Naive B cell (primary cell): Measurements from ENCODE around the gene TCTN2. TPM values are rescaled to one million over a fixed set of nuclear protein-coding genes. Genes with fewer than 3 reads are reported as not detected.

ENCODE experiments used
- ATAC-seq, 2 donors: fragments of 150-1000 bp; cut with Tn5 transposase; 2 replicates each; pipeline ENCODE4 v1.10.0; 2021; ENCODE audit warnings: low read depth in 2 of 2, mild to moderate bottlenecking in 2 of 2, moderate library complexity in 2 of 2
- DNase-seq: peaks from one replicate; pipeline ENCODE4 v3.0.0; 2022
- H3K27ac Mint-ChIP-seq, 6 donors: one replicate each; pipeline ENCODE4 v1.8.0; 2020 to 2022; ENCODE audit warnings: mild to moderate bottlenecking in 6 of 6, mixed read lengths in 6 of 6, moderate library complexity in 5 of 6, inconsistent platforms in 2 of 6
- H3K27me3 Mint-ChIP-seq, 3 donors: one replicate each; pipeline ENCODE4 v1.8.0; 2021 to 2022; ENCODE audit warnings: mixed read lengths in 3 of 3, mild to moderate bottlenecking in 1 of 3
- H3K36me3 Mint-ChIP-seq, 2 donors: one replicate each; pipeline ENCODE4 v1.8.0; 2020 to 2022; ENCODE audit warnings: mixed read lengths in 2 of 2, inconsistent platforms in 1 of 2, mild to moderate bottlenecking in 1 of 2
- H3K4me1 Mint-ChIP-seq, 3 donors: one replicate each; pipeline ENCODE4 v1.8.0; 2020 to 2022; ENCODE audit warnings: mixed read lengths in 3 of 3, inconsistent platforms in 1 of 3, mild to moderate bottlenecking in 1 of 3, moderate library complexity in 1 of 3
- H3K4me3 Mint-ChIP-seq, 8 donors: one replicate each; pipeline ENCODE4 v1.8.0; 2020 to 2022; ENCODE audit warnings: mild to moderate bottlenecking in 8 of 8, mixed read lengths in 8 of 8, moderate library complexity in 8 of 8, inconsistent platforms in 2 of 8
- H3K9me3 Mint-ChIP-seq, 7 donors: one replicate each; pipeline ENCODE4 v1.8.0; 2020 to 2022; ENCODE audit warnings: mixed read lengths in 7 of 7, mild to moderate bottlenecking in 5 of 7, inconsistent platforms in 2 of 7, moderate library complexity in 1 of 7
- polyA plus RNA-seq, 6 donors: library from polyadenylated mRNA; unstranded; fragments of 300-500 nt; fragmentation: Illumina TruSeq; gene quantifications; one replicate each; pipeline ENCODE4 v1.2.3, GENCODE V29; 2021; ENCODE audit warnings: low read depth in 6 of 6

Gene TCTN2
- polyA plus RNA-seq, result 1 to 10 TPM in 4 of 6 donors, under 1 TPM in 1, not detected in 1; 0.64 to 3.7 (median 1.5) TPM

GRCh38 chr12:123670882-123671728, at the start of gene TCTN2:
TCTN2 (plus strand) TSS chr12:123671113; CDS start chr12:123671241, 128 bp downstream.
- H3K4me3 Mint-ChIP-seq, result peak within 1 kb of the TSS; percentile 77 to 95 (median 92)
- peaks cover 6 to 24% (median 15%) of the 10 kb centered on the region in 3 donors for H3K4me1 Mint-ChIP-seq
- DNase-seq (peak; percentile 91), ATAC-seq (peak; percentile 100)
- peak within 1 kb of the TSS; percentile 44 to 80 (median 75) for H3K27ac Mint-ChIP-seq
- H3K27me3 Mint-ChIP-seq, result no peaks in the 10 kb centered on the region
- H3K9me3 Mint-ChIP-seq, result no peaks in the 10 kb centered on the region
- peaks cover 0 to 6% of the 10 kb centered on the region in 2 donors for H3K36me3 Mint-ChIP-seq

- Mint-ChIP-seq H3K4me3 (no peak overlapping the region), H3K36me3 (peaks cover 10 to 27% of the 10 kb centered on the region in 2 donors), H3K27ac (no peak overlapping the region), H3K4me1 (peaks cover 0 to 4% (median 3%) of the 10 kb centered on the region in 3 donors), H3K9me3 (no peaks in the 10 kb centered on the region), H3K27me3 (no peaks in the 10 kb centered on the region)
- ATAC-seq, result no peak
- no peak for DNase-seq
Observed at GRCh38 chr12:123621619-123622530, 49.0 kb upstream of the TCTN2 start.

- H3K4me3 Mint-ChIP-seq, result peak within 1 kb of the TSS; percentile 89 to 99 (median 98)
- H3K4me1 Mint-ChIP-seq, result peaks cover 24 to 32% (median 27%) of the 10 kb centered on the region in 3 donors
- peak within 1 kb of the TSS; percentile 95 to 99 (median 98) for H3K27ac Mint-ChIP-seq
- no peaks in the 10 kb centered on the region for H3K9me3 Mint-ChIP-seq
- H3K27me3 Mint-ChIP-seq, result no peaks in the 10 kb centered on the region
- ATAC-seq (peak; percentile 96 to 98), DNase-seq (peak; percentile 96)
- H3K36me3 Mint-ChIP-seq, result peaks cover 5 to 13% of the 10 kb centered on the region in 2 donors
Observed at GRCh38 chr12:123633379-123634141, 37.4 kb upstream of the TCTN2 start, which contains the start of the genes EIF2B1 and GTF2H3. EIF2B1 (minus strand) TSS chr12:123633686; CDS start chr12:123633557, 129 bp downstream. GTF2H3 (plus strand) TSS chr12:123633829; CDS start chr12:123633860, 31 bp downstream.

GRCh38 chr12:123634142-123634561, 36.8 kb upstream of the TCTN2 start:
- peak overlapping the region; percentile 95 to 99 (median 98) for H3K27ac Mint-ChIP-seq
- peaks cover 24 to 32% (median 27%) of the 10 kb centered on the region in 3 donors for H3K4me1 Mint-ChIP-seq
- peak overlapping the region; percentile 89 to 99 (median 98) for H3K4me3 Mint-ChIP-seq
- no peak for DNase-seq
- peaks cover 5 to 13% of the 10 kb centered on the region in 2 donors for H3K36me3 Mint-ChIP-seq
- no peak for ATAC-seq
- H3K9me3 Mint-ChIP-seq, result no peaks in the 10 kb centered on the region
- no peaks in the 10 kb centered on the region for H3K27me3 Mint-ChIP-seq

- Mint-ChIP-seq H3K27me3 (no peaks in the 10 kb centered on the region), H3K4me1 (no peaks in the 10 kb centered on the region), H3K36me3 (peaks cover 0 to 10% of the 10 kb centered on the region in 2 donors), H3K27ac (no peak overlapping the region), H3K4me3 (no peak overlapping the region), H3K9me3 (no peaks in the 10 kb centered on the region)
- DNase-seq (no peak), ATAC-seq (no peak)
Observed at GRCh38 chr12:123643911-123644310, 27.0 kb upstream of the TCTN2 start.

GRCh38 chr12:123645380-123645779, 25.5 kb upstream of the TCTN2 start:
- H3K27ac Mint-ChIP-seq, result no peak overlapping the region
- H3K36me3 Mint-ChIP-seq, result peaks cover 0 to 10% of the 10 kb centered on the region in 2 donors

GRCh38 chr12:123645878-123646277, 25.0 kb upstream of the TCTN2 start:
- no peak for ATAC-seq
- no peak overlapping the region for H3K4me3 Mint-ChIP-seq
- H3K36me3 Mint-ChIP-seq, result peaks cover 0 to 10% of the 10 kb centered on the region in 2 donors
- no peaks in the 10 kb centered on the region for H3K27me3 Mint-ChIP-seq
- no peaks in the 10 kb centered on the region for H3K9me3 Mint-ChIP-seq
- H3K27ac Mint-ChIP-seq, result peak overlapping the region in 1 of 6 donors; percentile 14
- no peaks in the 10 kb centered on the region for H3K4me1 Mint-ChIP-seq
- no peak for DNase-seq

More at GRCh38 chr12:123645380-123645779, 25.5 kb upstream of the TCTN2 start:
- H3K4me1 Mint-ChIP-seq, result no peaks in the 10 kb centered on the region
- H3K9me3 Mint-ChIP-seq, result no peaks in the 10 kb centered on the region
- DNase-seq (no peak), ATAC-seq (no peak)
- H3K4me3 Mint-ChIP-seq, result no peak overlapping the region
- H3K27me3 Mint-ChIP-seq, result no peaks in the 10 kb centered on the region

- Mint-ChIP-seq H3K36me3 (peaks cover 0 to 10% of the 10 kb centered on the region in 2 donors), H3K4me1 (no peaks in the 10 kb centered on the region), H3K27me3 (no peaks in the 10 kb centered on the region), H3K4me3 (no peak overlapping the region), H3K27ac (no peak overlapping the region), H3K9me3 (no peaks in the 10 kb centered on the region)
- ATAC-seq (no peak), DNase-seq (no peak)
Observed at GRCh38 chr12:123648401-123648800, 22.5 kb upstream of the TCTN2 start.

- ATAC-seq, result no peak
- Mint-ChIP-seq H3K27ac (peak overlapping the region in 2 of 6 donors; percentile 27 to 93), H3K9me3 (no peaks in the 10 kb centered on the region), H3K36me3 (peaks cover 12 to 30% of the 10 kb centered on the region in 2 donors), H3K27me3 (no peaks in the 10 kb centered on the region), H3K4me1 (peaks cover 0 to 13% (median 8%) of the 10 kb centered on the region in 3 donors), H3K4me3 (no peak overlapping the region)
- no peak for DNase-seq
Observed at GRCh38 chr12:123654129-123654701, 16.7 kb upstream of the TCTN2 start.

- peak overlapping the region in 1 of 8 donors; percentile 20 for H3K4me3 Mint-ChIP-seq
- no peak overlapping the region for H3K27ac Mint-ChIP-seq
- DNase-seq (no peak), ATAC-seq (peak in 1 of 2 donors; percentile 55)
- no peaks in the 10 kb centered on the region for H3K27me3 Mint-ChIP-seq
- H3K4me1 Mint-ChIP-seq, result peaks cover 0 to 15% (median 13%) of the 10 kb centered on the region in 3 donors
- peaks cover 12 to 30% of the 10 kb centered on the region in 2 donors for H3K36me3 Mint-ChIP-seq
- no peaks in the 10 kb centered on the region for H3K9me3 Mint-ChIP-seq
Observed at GRCh38 chr12:123655420-123655819, 15.5 kb upstream of the TCTN2 start.

GRCh38 chr12:123656392-123656791, 14.5 kb upstream of the TCTN2 start:
- ATAC-seq, result no peak
- Mint-ChIP-seq H3K27me3 (no peaks in the 10 kb centered on the region), H3K4me3 (no peak overlapping the region), H3K4me1 (peaks cover 0 to 15% (median 13%) of the 10 kb centered on the region in 3 donors), H3K27ac (peak overlapping the region in 2 of 6 donors; percentile 9 to 44), H3K36me3 (peaks cover 12 to 30% of the 10 kb centered on the region in 2 donors), H3K9me3 (no peaks in the 10 kb centered on the region)
- no peak for DNase-seq

GRCh38 chr12:123657211-123657610, 13.7 kb upstream of the TCTN2 start:
- H3K27me3 Mint-ChIP-seq, result no peaks in the 10 kb centered on the region
- DNase-seq, result no peak
- H3K4me3 Mint-ChIP-seq, result peak overlapping the region in 1 of 8 donors; percentile 36
- H3K9me3 Mint-ChIP-seq, result no peaks in the 10 kb centered on the region
- no peak for ATAC-seq
- peaks cover 0 to 15% (median 13%) of the 10 kb centered on the region in 3 donors for H3K4me1 Mint-ChIP-seq
- H3K36me3 Mint-ChIP-seq, result peaks cover 12 to 30% of the 10 kb centered on the region in 2 donors
- peak overlapping the region in 2 of 6 donors; percentile 57 to 76 for H3K27ac Mint-ChIP-seq
